ENCODE measurements around the gene SH3YL1.
"Not testable (repeated sequence)": the region's sequence is repeated elsewhere in the genome, so short reads cannot be mapped to it uniquely, and the experiment has no call there.

SH3YL1 gene

DNA sequence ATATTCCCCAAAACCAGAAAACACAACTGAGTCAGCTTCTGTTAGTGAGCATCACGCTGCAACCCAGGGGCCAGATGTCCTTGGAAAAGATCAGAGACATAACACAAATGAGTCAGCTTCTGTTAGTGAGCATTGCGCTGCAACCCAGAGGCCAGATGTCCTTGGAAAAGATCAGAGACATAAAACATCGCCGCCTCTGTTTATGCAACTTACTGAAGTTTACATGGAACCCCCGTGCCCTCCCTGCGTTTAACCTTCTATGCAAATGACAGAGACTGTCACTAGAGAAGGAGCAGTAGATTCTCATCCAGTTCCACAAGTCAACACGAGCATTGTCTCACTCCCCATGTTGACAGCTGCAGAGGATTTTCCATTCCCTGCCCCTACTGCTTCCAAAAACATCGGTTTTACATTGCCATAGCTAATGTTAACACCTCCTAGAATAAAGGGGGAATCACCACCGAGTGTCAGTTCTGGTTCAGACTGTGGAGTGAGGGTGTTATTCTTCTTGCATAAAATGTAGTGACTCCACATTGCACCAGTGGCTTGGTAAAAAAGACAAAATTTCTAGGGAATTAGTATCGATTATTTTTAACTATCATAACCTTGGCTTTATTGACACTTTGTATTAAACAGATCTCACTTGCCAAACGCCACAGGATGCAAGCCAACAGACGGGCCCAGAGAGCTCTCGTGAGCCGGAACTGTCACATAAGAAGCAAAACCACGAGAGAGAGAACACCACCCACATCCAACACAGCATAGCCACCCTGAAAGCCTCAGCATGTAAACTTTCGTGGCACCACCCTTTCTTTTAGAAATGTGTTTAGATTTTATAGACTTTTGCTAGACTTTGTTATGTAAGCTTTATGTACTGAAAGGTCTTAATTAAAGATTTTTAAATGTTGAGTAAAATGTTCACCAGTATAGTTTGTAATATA is 87.7 kb downstream of the SH3YL1 start:
- DNase-seq: no peak

DNA sequence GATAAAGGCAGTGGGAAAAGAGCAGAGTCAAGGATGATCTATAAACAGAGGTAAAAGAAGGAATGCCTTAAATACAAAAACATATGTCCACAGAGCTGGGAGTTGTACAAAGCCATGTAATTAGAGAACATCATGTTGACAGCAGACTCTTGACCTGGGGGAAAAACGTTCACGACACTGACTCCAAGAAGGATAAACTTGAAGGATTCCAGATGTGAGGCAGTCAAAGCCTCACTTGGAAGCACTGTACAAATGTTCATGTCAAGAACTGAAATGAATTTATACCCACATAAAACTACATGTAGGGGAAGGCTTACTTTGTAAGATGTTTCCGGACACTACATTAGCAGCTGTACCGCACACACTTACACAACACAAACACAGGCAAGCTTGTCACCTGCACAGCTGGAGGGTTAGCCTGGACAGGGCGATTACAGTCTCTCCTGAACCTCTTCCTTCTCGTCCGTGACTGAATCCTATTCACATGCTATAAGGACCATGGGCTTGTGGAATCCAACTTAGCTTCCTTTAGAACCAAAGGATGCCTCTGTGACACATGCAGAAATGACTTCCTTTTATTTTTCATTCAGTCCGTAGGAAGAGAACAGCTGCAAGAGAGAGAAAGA is 88.6 kb downstream of the SH3YL1 start:
- DNase-seq: no peak

DNA sequence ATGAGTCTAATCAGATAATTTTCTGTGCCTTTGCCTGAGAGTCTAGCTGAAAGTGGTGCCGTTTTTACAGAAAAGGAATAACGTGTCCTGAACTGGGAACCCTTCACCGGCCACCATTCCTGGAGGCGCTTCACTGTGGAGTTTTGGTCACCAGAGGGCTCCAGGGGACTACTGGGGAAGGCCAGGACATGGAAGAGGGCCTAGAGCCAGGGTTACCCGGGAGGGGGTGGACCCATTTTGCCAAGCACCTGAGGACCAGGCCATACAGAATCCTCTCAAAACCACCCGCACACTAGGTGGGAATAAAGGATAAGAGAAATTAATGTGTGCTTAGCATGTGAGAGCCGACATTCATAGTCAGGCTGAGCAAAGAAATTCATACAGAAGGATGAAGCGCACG is 91.7 kb downstream of the SH3YL1 start:
- not testable (repeated sequence) for DNase-seq

DNA sequence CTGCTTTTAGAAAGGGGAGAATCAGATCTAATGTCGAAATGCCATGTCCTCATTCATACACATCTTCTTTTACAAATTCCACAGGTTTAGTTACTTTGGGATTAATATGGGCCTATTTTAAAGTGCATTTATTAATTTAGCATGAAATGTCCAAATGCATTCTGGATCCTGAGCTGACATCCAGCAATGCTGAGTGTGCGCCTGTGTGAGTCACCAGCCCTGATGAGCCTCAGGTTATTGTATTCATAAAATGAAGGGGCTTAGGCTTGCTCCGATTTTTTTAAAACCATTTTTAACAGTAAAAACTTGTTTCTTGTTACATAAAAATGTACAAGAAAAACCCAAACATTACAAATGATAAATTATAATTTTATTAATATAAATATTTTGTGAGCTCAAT is 94.1 kb downstream of the SH3YL1 start:
- no peak for DNase-seq
